GM12892 (cell line): Measurements from ENCODE around the gene MFSD6L.

Experiments
- POLR2A ChIP-seq: IDR thresholded peaks from 2 replicates; pipeline ENCODE4 v1.6.1; 2011; ENCODE audit warnings: low read depth, low read length, control low read depth
- POLR2AphosphoS5 ChIP-seq: IDR thresholded peaks from 2 replicates; pipeline ENCODE4 v1.6.1; 2011; ENCODE audit warnings: low read depth, low read length, control low read depth

- TF ChIP-seq POLR2AphosphoS5, result no peak
- TF ChIP-seq POLR2A, result no peak
Observed at GRCh38 chr17:8841844-8842243, 42.7 kb upstream of the MFSD6L start.
